ENCODE results near the gene TAX1BP3.

TAX1BP3 gene

DNA sequence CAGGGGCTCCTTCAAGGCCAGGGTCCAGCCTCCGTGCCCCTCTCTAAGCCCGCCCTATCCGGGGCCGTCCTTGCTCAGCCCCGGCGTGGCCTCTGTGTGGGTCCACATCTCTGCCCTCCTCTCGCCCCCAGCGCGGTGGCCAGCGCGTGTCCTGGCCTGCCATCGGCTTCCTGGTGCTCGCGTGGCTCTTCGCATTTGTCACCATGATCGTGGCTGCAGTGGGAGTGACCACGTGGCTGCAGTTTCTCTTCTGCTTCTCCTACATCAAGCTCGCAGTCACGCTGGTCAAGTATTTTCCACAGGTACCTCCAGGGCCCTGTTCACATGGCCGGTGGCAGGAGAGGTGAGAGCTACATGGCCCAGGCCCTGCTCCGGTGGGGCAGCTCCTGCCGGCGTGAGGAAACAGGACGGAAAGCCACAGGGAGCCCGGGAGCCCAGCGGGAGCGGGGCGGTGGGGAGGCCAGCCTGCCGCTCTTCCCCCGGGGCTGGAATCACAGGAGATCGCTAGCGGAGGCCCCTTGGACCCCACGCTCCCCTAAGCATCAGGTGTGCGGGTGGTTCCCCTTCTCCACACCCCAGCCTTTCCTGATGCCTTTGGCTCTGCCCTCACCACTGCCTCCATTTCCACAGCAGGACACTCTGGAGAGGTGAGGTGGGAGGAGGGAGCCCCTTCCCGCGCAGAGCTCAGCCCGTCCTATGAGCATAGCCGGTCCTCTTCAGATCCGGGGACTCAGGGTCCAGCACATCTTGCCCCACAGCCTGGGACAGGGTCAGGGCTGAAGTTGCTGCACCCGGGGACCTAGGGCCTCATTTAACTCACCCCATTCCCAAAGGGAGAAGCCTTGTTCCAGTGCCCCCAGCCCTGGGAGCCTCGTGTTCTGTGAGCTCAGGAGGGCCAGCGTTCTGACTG is 10.2 kb downstream of the TAX1BP3 start:
- DNase-seq (ENCODE audit: low spot score) = no peak

DNA sequence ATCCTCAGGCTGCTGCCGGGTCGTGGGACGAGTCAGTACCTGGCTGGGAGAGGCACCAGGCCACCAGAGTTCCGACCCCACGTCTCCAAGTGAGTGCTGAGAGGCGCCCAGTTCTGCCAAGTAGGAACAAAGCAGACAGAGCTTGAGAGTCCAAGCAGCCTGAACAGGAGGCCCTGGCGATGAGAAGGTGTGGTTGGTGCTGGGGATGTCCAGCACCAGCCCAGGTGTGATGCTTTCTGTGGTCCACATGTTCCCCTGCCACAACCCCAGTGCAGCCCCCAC is 10.8 kb downstream of the TAX1BP3 start:
- no peak for DNase-seq (ENCODE audit: low spot score)

DNA sequence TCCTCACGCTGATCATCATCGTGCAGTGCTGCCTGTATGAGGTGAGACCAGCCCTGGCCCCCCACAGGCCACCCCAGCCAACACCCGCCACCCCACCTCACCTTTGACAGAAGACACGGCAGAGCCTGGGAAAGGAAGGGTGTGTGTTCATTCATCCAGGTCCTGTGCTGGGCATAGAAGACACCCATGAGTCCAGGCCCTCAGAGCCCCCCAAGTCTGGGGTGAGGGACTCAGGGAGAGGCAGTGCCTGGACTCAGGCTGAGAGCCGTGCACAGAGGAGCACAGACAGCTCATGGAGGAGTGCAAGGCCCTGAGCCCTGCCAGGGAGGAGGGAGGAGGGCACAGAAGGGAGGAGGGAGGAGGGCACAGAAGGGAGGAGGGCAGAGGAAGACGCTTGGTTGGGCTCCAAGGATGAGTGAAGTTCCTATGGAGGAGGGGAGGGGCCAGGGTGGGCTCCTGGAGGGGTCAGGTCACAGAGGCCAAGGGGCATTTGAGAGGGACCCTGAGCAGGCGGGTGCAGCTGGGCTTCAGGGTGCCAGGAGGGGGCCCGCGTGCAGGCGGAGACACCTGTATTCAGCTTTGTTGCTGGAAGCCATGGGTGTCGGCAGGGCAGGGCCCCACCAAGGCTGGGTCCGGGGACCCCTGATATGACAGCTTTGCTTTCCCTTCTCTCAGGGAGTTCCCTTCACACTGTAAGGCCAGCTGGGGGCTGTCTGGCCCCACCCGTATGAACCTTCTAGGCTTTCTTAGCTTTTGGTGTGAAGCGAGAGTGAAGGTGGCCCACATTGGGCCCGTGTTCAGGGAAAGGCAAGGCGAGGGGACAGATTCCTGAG is 11.4 kb downstream of the TAX1BP3 start:
- DNase-seq (ENCODE audit: low spot score) = no peak

DNA sequence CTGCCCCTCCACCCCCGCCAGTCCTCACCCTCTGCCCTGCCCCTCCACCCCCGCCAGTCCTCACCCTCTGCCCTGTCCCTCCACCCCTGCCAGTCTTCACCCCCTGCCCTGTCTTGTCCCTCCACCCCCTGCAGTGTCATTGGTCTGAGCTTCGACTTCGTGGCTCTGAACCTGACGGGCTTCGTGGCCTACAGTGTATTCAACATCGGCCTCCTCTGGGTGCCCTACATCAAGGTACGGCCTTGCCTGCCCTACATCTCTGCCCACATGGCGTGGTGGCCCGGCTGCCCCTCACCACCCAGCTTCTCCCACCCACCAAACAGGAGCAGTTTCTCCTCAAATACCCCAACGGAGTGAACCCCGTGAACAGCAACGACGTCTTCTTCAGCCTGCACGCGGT is 12.0 kb downstream of the TAX1BP3 start:
- no peak for DNase-seq (ENCODE audit: low spot score)

DNA sequence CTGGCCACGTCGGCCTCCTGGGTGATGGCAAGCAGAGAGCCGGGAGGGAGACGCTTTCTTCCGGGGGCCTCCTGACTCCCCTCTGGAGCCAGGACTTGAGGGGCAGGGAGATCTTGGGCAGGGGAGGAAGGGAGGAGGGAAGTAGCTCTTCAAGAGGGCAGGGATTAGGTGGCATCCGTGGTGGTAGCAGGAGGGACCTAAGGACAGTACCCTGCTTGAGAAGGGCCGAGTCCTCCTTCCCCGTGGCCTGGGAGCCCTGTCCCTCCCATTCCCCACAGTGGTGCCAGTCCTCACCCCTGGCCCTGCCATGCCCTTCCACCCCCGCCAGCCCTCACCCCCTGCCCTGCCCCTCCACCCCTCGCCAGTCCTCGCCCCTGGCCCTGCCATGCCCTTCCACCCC is 12.6 kb downstream of the TAX1BP3 start:
- DNase-seq (ENCODE audit: low spot score) = no peak

DNA sequence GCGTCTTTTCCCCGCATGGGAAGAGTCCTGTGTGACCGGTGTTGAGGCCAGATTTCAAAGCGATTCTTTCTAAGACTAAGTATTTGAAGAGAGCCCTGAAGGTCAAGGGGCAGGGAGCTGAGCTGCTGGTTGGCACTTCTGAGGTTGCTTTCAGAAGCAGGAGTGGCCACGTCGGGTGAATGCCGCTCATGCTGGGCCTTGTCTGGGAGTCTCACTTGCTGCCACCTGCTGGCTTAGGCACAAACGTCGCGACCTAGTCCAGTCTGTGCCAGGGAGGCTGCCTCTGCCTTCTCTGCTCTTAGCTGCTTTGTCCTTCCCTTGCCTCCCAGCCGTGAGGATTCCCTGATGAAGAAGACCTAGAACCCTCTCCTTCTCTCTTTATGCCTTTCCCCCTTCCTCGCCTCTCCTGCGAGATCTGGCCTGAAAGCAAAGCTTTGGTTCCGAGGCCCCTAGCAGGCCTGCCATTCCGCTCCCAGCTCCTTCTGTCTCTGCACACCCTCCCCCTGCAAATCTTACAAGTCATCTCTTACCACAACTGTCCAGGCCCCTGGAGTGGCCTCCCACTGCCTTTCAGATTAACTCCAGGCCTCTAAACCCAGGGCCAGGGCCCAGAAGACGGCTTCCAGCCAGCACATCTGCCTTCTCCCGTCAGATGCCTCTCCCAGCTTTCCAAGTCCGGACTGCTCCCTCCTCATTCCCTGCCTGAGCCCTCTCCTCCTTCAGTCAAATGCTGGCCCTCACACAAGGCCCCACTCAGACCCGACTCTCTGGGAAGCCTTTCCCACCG is 20.4 kb downstream of the TAX1BP3 start:
- DNase-seq (ENCODE audit: low spot score) = peak; percentile 35

DNA sequence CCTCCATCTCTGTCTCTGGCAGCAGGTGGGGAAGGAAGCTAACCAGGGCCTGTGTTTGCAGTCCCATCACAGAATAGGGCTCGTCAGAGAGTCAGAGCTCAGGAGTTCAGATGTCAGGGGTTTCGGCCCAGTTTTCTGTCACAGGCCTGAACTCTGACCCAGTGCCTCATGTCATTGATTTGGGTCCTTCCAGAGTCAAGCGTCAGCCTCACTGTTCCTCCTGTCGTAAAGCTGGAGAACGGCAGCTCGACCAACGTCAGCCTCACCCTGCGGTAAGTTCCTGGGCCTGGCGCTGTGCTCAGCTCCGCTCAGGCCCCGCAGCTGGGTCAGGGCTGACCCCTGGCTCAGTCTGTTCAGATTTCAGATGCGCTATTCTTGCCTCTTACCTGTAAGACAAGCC is 21.1 kb downstream of the TAX1BP3 start:
- no peak for DNase-seq (ENCODE audit: low spot score)

DNA sequence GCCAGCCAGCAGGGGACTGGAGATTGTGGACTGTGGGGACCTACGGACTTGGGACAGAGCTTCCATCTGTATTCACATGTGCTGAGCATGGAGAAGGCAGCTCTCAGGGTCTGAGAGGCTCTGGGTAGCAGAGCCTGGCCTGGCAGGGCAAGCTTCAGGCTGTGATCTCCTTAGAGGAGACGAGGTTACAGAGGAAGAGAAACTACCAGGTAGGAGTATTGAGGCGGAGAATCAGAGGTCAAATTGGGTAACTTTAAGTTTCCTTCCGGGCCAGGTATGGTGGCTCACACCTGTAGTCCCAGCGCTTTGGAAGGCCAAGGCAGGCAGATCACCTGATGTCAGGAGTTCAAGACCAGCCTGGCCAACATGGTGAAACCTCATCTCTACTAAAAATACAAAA is 23.1 kb downstream of the TAX1BP3 start:
- DNase-seq (ENCODE audit: low spot score) = no peak

DNA sequence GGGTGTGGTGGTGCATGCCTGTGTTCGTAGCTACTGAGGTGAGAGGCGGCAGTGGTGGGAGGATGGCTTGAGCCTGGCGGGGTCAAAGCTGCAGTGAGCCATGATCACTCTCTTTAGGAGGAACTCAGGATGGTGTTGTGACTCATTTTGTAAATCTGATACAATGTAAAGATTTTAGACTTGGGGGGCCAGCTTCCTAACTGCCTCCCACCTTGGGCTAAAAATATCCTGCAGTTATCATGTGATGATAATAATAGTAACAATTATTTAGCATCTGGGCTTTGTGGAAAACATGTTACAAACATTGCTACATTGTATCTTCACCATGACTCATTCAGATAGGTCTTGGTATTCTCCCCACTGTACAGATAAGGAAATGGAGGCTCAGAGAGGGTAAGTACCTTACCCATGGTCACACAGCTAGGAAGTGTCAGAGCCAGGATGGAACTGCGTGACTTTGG is 24.5 kb downstream of the TAX1BP3 start:
- no peak for DNase-seq (ENCODE audit: low spot score)

DNA sequence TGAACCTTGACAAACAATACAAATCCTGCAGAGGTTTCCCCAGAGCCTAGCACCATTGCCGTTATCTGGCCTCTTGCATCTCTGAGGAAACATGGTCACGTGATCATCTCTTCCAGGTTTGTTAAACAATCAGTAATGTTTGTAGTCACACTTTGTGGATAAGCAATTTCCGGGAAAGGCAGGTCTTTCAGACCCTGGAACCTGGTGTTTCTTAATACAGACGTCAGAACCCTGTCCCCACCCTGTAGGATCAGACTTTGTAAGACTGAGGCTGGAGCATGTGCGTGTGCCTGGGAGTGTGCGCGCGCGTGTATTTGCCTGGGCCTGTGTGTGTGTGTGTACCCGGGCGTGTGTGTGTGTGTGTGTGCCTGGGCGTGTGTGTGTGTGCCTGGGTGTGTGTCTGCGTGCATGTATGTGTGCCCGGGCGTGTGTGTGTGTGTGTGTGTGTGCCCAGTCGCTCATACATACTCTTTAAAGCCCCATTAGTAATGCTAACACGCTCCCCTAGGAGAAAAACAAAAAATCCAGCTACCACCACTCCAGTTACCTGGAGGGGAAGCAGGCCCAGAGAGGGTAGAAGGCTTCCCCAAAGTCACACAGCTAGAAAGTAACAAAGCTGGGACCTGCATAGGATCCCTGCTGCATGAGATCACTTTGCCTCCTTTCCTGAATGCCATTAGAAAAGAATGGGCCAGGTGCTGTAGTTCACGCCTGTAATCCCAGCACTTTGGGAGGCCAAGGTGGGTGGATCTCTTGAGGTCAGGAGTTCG is 26.5 kb downstream of the TAX1BP3 start:
- no peak for DNase-seq (ENCODE audit: low spot score)

DNA sequence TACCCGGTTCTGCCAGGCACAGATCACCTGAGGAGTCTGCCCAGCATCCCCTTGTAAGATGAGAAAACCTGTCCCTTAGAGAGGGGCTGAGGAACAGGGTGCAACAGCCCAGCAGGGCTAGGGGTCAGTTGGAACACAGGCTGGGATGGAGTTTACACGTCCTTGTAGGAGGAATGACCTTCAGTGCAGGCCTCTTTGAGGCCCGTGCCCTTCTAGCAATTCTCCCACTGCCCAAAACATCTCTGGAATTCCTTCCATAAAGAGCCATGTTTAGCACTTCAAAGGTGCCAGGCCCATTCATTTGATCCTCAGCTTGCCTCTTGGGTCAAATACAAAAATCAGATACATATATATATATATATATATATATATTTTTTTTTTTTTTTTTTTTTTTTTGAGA is 27.4 kb downstream of the TAX1BP3 start:
- no peak for DNase-seq (ENCODE audit: low spot score)

DNA sequence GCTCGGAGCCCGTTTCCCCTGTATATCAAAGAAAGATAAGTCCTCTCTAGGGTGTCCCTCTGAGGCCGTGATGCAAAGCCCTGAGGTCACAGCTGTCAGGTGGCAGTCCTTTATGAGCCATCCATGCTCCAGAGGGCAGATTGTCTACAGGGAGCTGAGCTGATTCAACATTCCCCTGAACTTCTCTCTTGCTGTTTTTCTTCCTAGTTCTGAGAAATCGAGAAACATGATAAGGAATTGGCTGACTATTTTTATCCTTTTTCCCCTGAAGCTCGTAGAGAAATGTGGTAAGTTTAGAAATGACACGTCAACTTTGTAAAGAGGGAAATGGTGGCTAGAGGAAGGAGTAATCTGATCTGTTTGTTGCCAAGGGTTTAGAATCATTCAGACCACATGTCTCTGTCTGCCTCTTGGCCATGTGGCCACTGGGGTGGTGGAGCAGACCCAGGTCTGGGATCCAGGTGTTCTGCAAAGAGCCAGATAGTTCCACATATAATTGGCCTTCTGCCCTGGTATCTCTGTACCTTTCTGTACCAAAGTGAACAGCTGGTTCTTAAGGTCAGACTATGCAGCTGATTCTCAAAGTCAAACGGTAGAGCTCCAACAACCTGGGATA is 28.3 kb downstream of the TAX1BP3 start:
- no peak for DNase-seq (ENCODE audit: low spot score)

DNA sequence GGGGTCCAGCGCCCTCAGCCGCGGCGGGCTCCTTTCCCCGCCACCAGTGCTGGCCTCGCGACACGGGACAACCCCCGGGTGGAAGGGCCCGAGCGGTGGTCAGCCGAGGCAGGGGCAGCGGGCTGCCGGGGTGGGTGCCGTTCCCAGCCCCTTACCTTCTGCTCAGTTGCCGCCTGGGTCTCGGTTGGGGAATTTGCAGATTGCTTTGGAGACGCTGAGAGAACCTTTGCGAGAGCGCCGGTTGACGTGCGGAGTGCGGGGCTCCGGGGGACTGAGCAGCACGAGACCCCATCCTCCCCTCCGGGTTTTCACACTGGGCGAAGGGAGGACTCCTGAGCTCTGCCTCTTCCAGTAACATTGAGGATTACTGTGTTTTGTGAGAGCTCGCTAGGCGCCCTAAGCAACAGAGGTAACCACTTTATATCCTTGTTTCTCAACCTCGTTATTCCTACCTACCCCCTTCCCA is 31.4 kb downstream of the TAX1BP3 start:
- no peak for DNase-seq (ENCODE audit: low spot score)

DNA sequence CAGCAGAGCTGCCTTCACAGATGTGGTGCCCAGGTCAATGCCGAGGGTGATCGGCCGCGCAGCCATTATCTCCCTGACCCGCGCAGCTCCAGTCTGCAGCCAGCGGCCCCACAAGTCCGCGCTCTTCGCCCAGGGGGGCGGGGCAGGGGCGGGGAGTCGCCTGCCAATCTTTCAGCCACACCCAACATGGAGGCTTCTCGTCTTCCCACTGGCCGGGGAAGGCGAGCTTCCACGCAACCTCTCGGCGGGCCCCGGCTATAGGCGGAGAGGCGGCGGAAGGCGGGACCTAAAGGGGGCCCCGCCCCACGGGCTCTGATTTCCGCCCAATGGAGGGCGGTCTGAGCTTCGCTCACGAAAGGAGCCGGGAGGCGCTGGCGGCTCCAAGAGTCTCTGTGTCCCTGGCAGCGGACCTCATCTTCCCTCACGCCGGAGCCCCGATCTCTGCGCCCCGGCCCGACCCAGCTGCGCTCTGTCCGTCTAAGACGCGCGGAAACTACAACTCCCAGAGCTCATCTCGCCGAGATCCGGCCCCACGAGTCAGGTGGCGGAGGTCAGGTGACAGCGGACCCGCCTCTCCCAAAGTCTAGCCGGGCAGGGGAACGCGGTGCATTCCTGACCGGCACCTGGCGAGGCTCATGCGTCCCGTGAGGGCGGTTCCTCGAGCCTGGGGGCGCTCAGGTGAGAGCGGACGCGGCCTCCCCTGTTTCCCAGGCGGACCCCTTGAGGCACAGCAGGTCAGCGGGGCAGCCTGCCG is 32.0 kb downstream of the TAX1BP3 start, which contains the start of the genes CTNS and SHPK:
Gene CTNS, plus strand, starts transcription at position 607 of the 754 bp plus-strand sequence. CDS start 3,447 bp downstream, outside the sequence.
Gene SHPK, minus strand, starts transcription at position 97 of the 754 bp plus-strand sequence. Its CDS starts 31 bp downstream, at position 66.
- DNase-seq (ENCODE audit: low spot score) = peak; percentile 98

DNA sequence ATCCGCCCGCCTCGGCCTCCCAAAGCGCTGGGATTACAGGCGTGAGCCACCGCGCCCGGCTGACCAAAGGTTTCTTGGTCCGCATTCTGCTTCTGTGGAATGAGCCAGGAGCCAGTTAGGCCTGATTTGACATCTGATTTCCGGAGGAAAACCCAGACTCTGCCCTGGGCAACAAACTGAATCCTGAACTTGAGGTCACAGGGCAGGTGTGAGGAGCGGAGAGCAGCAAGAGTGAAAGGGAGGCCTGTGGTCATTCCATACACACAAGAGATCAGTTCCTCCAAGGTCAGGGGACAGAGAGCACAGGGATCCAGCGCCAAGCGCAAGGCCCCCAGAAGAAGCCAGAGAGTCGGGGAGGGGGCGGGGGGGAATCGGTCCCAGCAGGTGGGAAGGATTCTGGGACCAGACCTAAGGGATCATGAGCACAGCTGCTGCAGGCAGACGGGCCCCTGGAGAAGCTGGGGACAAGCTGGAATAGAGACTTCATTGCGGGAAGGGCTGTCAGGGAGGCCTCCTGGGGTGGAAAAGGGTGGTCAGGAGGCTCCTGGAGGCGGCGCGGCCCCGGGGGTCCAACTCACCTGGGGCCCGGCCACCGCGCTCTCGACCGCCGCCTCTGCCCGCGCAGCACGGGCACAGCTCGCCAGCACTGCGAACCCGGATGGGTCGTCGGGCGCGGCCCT is 32.8 kb downstream of the TAX1BP3 start:
- DNase-seq (ENCODE audit: low spot score) = no peak

DNA sequence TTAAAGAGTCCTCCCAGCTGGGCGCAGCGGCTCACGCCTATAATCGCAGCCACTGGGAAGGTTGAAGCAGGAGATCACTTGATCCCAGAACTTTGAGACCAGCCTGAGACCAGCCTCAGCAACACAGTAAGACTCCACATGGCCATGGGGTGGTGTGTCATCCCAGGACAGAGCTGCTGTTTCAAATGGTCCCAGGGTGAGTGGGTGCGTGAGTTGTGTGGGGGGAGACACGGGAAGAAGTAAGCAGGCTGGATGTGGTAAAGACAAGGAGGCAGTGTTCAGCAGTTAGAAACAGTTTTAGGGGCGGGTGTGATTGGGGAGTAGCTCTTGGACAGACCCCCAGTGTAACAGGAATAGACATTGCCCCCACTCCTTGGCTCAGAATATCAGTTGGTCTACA is 36.1 kb downstream of the TAX1BP3 start:
- no peak for DNase-seq (ENCODE audit: low spot score)

DNA sequence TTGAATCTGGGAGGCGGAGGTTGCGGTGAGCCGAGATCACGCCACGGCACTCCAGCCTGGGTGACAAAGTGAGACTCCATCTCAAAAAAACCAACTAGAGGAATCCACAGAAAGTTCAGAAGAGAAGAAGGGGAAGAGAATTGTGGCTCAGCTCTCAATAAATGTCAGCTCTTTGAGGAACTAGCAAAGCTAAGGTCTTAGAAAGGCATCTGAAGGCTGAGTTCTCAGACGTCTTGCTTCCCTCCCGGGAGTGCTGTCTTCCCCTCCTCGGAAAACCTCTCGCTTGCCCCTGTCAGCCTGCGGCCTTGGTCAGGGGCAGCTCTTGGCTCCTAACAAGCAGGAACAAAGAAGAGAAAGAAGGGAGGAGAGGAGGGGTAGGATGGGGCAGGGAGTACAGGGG is 37.6 kb downstream of the TAX1BP3 start:
- no peak for DNase-seq (ENCODE audit: low spot score)

DNA sequence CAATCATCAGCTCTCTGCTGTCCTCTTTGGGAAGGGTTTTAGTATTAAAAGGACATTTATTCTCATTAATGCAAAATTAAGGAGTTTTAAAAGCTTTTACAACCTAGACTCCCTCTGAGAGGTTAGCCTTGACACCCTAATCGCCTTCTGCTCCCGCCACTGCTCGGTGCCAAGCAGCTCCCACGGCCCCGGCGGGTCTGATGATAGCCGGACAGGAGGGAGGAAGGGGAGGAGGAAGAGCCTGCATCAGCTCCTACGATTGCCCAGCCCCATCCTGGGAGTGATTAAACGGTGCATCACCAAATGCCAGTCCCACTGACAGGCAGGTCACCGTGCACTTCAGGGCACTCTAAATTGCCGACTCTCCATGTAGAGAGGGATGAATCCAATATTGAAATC is 40.6 kb downstream of the TAX1BP3 start:
- no peak for DNase-seq (ENCODE audit: low spot score)
